Activated gamma-delta T cell treated with anti-CD3 and anti-CD28 coated beads, Interleukin-2, amount 50 U/mL, for 16 hours (primary cell): ENCODE results near the gene OPN1MW2.
"Not testable (repeated sequence)": the region's sequence is repeated elsewhere in the genome, so short reads cannot be mapped to it uniquely, and the experiment has no call there.

Experiments used
- DNase-seq: peaks from one replicate; pipeline ENCODE4 v3.0.0-alpha.2; 2020; ENCODE audit warnings: low read depth

Gene OPN1MW2

GRCh38 chrX:154219456-154219855 is at the start of gene OPN1MW2:
Gene OPN1MW2, plus strand, starts transcription at chrX:154219756. Its CDS starts 60 bp downstream, at chrX:154219816.
- not testable (repeated sequence) for DNase-seq

- DNase-seq = not testable (repeated sequence)
These were observed 47.0 kb upstream of the OPN1MW2 start for GRCh38 chrX:154172535-154172943.

GRCh38 chrX:154174356-154174755 is 45.2 kb upstream of the OPN1MW2 start:
- DNase-seq = not testable (repeated sequence)

- not testable (repeated sequence) for DNase-seq
These were observed 37.3 kb upstream of the OPN1MW2 start, which contains the start of gene OPN1MW for GRCh38 chrX:154182296-154182695. Gene OPN1MW, plus strand, starts transcription at chrX:154182596. Its CDS starts 82 bp downstream, at chrX:154182678.

- DNase-seq = not testable (repeated sequence)
These were observed 35.8 kb upstream of the OPN1MW2 start for GRCh38 chrX:154183794-154184193.

GRCh38 chrX:154192846-154193245 is 26.7 kb upstream of the OPN1MW2 start:
- DNase-seq = not testable (repeated sequence)

- DNase-seq = not testable (repeated sequence)
These were observed 25.2 kb upstream of the OPN1MW2 start for GRCh38 chrX:154194316-154194715.

- not testable (repeated sequence) for DNase-seq
These were observed 23.1 kb upstream of the OPN1MW2 start for GRCh38 chrX:154196466-154196865.

GRCh38 chrX:154209670-154210418 is 9.7 kb upstream of the OPN1MW2 start:
- DNase-seq = not testable (repeated sequence)

- DNase-seq = not testable (repeated sequence)
These were observed 8.5 kb upstream of the OPN1MW2 start for GRCh38 chrX:154211057-154211456.

GRCh38 chrX:154211499-154211898 is 8.1 kb upstream of the OPN1MW2 start:
- DNase-seq = not testable (repeated sequence)

- DNase-seq = not testable (repeated sequence)
These were observed 5.7 kb downstream of the OPN1MW2 start for GRCh38 chrX:154225292-154225691.

- not testable (repeated sequence) for DNase-seq
These were observed 7.2 kb downstream of the OPN1MW2 start for GRCh38 chrX:154226706-154227105.

- DNase-seq = not testable (repeated sequence)
These were observed 11.9 kb downstream of the OPN1MW2 start for GRCh38 chrX:154231443-154231842.

- DNase-seq = not testable (repeated sequence)
These were observed 14.1 kb downstream of the OPN1MW2 start for GRCh38 chrX:154233620-154234019.

- DNase-seq = not testable (repeated sequence)
These were observed 19.5 kb downstream of the OPN1MW2 start for GRCh38 chrX:154238939-154239559.

GRCh38 chrX:154239982-154240503 is 20.5 kb downstream of the OPN1MW2 start:
- DNase-seq = not testable (repeated sequence)

GRCh38 chrX:154247377-154248045 is 28.0 kb downstream of the OPN1MW2 start:
- not testable (repeated sequence) for DNase-seq

- not testable (repeated sequence) for DNase-seq
These were observed 28.5 kb downstream of the OPN1MW2 start for GRCh38 chrX:154248076-154248475.

GRCh38 chrX:154257282-154257681 is 37.7 kb downstream of the OPN1MW2 start, which contains the start of gene OPN1MW3:
Gene OPN1MW3, plus strand, starts transcription at chrX:154257582. Its CDS starts 38 bp downstream, at chrX:154257620.
- not testable (repeated sequence) for DNase-seq

- DNase-seq = not testable (repeated sequence)
These were observed 39.2 kb downstream of the OPN1MW2 start for GRCh38 chrX:154258711-154259110.

GRCh38 chrX:154263072-154263471 is 43.5 kb downstream of the OPN1MW2 start:
- DNase-seq = not testable (repeated sequence)
